NCI-H345 treated with DMSO at 0.1 percent for 48 hours (cell line): ENCODE results near the gene EAF1.
"Not testable (repeated sequence)": the region's sequence is repeated elsewhere in the genome, so short reads cannot be mapped to it uniquely, and the experiment has no call there.

Experiments
- DNase-seq: peaks from one replicate; lab custom pipeline; 2025; ENCODE audit not compliant: unreplicated experiment; lab: John Stamatoyannopoulos, UW

EAF1 gene

DNA sequence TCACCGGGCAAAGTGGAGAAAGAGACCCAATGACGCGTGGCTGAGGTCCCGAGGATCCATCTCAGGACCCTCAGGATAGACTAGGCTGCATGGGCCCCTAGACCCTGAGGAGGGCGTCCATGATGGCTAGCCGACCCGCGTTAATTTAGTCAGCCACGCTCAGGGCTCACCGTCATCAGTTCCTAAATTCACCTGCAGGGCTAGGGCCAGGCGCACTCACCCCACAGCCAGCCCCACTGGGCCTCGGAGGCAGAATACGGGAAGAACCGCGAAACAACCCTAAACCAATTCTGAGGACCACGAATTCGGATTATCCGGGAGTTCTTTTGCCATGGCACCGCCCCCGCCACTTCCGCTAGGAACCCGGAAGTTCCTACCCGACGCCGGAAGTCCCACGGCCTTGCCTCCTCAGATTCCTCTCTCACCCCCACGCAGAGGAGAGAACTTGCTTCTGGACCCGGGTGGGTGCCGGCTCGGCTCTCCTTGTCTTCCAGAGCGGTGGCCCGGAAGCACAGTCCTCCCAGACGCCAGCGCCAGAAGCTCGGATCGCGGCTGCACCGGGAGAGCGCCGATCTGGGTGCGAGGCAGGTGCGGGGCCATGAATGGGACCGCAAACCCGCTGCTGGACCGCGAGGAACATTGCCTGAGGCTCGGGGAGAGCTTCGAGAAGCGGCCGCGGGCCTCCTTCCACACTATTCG lies at the start of gene EAF1, which contains the start of gene METTL6:
Gene EAF1 (plus strand): TSS at position 417 of the 699 bp plus-strand sequence. CDS start 182 bp downstream, at position 599.
Gene METTL6 (minus strand): TSS at position 363 of the 699 bp plus-strand sequence. CDS start 1,033 bp downstream, outside the sequence.
- DNase-seq, result peak; percentile 29

DNA sequence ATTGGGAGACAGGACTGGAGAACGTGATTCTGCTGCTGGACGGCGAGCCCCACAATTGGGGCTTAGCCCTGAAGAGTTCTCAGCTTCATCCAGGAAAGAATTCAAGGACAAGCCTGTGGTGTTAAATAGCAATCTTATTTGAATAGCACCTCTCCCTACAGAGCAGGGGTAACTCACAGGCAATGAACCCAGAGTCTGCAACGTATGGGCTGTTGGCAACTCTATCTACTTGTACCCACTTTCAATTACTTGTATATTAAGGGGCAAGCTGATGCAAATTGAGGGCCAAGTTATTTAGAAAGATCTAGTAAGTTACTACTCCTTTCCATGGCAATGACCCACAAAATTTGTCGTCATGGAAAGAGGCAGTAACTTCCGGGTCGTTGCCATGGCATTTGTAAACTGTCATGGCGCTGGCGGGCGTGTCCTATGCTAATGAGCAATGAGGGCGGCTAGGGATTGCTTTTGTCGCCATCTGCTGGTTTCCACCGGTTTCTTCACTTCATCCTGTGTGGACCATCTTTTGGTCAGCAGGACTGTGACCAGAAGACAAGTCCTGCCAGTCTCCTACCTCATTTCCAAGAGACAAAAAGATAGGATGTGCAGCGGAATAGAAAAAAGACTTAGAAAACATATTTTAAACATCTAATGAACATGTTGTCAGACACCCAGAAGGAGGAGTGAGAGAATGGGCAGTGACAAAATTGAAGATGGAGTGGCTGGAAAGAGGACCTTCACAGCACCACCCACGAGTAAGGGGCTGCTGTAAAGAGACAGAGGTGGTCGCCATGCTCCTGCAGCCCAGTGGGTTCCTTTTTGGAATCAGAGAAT lies 49.2 kb upstream of the EAF1 start:
- DNase-seq, result peak; percentile 71

DNA sequence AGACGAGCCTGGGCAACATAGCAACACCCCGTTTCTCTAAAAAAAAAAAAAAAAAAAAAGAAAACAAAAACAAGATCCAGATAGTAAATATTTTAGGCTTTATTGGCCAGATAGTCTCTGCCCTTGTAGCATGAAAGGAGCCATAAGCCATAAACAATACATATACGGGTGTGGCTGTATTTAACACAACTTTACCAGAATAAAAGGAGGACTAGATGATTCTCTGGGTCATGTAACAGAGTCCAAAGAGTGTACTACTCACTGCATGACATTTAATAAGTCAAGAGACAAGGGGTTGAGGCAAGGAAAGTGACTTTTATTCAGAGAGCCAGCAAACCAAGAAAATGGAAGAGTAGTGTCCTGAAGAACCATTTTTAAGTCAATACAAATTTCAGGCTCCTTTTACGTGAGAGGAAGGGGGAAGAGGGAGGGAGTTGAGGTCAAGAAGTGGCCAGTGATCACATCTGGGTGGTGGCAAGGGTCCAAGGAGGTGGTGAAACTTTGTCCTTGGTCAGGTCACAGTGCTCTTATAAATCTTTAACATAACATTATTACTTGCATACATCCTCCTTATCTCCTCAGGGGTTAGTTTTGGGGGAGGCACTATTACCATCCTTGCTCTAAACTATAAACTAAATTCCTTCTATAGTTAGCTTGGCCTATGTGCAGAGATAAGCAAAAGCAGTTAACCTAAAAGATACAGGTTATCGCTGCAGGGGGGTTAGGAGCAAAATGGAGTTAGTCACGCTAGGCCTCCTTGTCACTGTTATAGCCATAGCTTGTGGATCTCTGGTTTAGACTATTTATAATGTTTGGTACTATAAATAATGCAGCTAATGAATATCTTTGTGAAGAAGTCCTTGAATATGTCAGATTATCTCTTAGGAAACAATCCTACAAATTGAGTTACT lies 46.2 kb upstream of the EAF1 start:
- no peak for DNase-seq

DNA sequence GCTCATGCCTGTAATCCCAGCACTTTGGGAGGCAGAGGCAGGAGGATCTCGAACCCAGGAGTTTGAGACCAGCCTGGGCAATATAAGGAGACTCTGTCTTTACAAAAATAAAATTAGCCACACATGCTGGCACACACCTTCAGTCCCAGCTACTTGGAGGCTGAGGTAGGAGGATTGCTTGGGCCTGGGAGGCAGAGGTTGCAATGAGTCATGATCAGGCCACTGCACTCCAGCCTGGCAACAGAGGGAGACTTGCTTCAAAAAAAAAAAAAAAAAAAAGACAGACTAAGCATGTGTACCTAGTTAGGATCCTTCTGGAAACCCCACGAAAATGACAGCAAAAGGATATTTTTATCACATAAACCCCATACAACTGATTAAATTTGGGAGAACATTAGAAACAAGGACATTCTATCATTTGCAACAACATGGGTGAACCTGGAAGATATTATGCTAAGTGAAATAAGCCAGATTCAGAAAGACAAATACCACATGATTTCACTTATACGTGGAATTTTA lies 44.9 kb upstream of the EAF1 start:
- DNase-seq, result no peak

DNA sequence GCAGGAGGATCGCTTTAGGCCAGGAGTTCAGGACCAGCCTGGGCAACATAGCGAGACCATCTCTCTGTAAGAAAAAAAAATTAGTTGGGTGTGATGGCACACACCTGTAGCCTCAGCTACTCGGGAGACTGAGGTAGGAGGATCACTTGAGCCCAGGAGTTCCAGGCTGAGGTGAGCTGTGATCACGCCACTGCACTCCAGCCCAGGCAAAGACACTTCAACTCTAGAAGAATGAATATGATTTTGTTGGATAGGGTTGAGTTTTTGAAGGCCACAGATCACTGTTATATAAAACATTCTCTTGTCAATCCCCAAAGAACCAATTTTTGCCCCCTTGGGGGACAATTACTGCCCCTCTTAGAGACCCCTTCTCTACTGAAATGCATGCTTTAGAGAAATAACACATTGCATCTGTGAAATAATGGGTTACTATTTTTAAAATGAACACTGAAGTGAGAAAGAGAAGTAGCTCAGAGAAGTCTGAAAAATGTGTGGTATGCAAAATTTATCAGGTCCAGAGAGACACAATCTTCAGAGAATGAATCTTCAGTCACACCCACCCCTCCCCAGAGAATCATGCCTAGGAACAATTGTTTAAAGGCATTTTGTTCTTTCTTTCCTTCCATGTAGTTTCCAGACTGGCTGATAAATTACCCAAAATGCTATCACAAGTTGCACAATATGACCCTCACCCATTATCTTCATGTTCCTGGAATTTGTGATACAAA lies 42.7 kb upstream of the EAF1 start:
- no peak for DNase-seq

DNA sequence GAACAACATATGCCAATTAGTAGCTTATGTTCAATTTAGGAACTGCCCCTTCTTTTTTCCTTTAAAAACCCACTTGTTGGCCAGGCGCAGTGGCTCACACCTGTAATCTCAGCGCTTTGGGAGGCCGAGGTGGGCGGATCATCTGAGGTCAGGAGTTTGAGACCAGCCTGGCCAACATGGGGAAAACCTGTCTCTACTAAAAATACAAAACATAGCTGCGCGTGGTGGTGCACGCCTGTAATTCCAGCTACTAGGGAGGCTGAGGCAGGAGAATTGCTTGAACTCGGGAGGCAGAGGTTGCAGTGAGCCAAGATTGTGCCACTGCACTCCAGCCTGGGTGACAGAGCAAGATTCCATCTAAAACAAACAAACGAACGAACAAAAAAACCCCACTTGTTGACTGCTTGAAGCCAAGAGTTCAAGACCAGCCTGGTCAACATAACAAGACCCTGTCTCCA lies 42.1 kb upstream of the EAF1 start:
- DNase-seq, result not testable (repeated sequence)

DNA sequence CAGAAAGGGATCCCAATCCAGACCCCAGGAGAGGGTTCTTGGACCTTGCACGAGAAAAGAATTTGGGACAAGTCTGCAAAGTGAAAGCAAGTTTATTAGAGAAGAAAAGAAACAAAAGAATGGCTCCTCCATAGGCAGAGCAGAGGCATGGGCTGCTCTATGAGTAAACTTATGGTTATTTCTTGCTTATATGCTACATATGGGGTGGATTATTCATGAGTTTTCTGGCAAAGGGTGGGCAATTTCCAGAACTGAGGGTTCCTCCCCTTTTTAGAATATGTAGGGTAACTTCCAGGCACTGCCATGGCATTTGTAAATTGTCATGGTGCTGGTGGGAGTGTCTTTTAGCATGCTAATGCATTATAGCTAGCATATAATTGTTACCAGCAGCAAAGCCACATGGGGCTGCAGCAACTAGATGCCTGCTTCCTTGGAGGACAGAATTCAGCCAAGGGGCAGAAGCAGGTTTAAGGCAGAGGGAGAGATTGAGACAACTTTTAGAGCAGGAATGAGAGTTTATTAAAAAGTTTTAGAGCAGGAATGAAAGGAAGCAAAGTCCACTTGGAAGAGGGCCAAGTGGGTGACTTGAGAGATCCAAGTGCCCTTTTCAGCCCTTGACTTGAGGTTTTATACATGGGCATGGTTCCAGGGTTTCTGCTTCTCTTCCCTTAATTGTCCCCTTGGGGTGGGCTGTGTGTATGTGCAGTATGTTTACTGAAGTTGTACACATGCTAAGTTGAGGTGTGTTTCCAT lies 41.3 kb upstream of the EAF1 start:
- no peak for DNase-seq

DNA sequence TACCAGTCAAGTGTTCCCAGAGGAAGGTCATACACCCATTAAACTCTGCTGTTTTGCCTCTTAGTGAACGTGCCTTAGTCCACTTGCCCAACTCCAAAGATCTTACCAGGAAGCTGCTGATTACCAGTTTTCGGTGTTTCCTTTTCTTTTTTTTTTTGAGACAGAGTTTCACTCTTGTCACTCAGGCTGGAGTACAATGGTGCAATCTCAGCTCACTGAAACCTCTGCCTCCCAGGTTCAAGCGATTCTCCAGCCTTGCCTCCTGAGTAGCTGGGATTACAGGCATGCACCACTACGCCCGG lies 40.8 kb upstream of the EAF1 start:
- DNase-seq, result not testable (repeated sequence)

DNA sequence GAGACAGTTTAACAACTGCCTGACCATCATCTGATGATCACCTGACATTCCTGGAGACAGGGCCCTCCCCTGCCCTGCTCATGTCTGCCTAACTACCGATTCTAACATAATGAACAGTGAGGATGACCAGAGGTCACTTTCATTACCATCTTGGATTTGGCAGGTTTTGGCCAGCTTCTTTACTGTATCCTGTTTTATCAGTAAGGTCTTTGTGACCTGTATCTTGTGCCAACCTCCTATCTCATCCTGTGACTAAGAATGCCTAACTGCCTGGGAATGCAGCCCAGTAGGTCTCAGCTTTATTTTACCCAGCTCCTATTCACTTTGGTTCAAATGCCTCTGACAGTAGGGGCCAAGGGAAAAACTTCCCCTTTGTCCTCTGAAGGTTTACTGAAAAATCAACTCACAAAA lies 40.2 kb upstream of the EAF1 start:
- DNase-seq, result no peak

DNA sequence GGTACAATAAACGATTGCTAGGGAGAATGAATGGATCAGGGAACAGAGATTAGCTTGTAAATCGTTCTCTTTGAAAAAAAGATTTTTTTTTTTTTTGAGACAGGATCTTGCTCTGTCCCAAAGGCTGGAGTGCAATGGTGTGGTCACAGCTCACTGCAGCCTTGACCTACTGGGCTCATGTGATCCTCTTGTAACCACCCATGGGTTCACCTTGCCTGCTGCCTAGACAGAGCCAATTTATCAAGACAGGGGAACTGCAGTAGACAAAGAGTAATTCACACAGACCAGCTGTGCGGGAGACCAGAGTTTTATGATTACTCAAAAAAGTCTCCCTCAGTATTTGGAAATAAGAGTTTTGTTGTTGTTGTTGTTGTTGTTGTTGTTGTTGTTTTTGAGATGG lies 39.7 kb upstream of the EAF1 start:
- DNase-seq, result no peak

DNA sequence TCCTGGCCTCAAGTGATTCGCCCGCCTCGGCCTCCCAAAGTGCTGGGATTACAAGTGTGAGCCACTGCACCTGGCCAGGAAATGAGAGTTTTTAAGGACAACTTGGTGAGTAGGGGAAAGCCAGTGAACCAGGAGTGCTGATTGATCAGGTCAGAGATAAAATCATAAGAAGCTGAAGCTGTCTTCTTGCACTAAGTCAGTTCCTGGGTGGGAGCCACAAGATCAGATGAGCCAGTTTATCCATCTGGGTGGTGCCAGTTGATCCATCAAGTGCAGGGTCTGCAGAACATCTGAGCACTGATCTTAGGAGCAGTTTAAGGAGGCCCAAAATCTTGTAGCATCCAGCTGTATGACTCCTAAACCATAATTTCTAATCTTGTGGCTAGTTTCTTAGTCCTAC lies 39.1 kb upstream of the EAF1 start:
- not testable (repeated sequence) for DNase-seq

DNA sequence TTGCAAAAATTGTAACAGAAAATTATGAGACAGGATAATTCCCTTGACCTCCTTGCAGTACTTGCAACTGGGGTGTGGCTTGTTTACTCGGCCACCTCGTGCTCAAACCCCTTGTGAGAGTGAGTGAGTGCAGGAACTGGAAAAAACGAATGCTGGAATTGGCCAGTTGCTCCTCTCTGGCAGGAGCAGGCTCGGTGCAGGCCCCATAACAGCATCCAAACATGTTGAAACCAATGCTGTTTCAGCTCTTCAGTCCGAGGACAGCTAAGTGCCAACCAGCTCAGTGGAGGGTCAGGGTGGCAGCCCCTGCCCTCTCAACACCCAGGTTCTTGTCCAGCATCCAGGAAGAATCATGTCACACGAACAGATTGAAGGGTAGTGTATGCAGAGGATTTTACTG lies 36.9 kb upstream of the EAF1 start:
- DNase-seq, result no peak

DNA sequence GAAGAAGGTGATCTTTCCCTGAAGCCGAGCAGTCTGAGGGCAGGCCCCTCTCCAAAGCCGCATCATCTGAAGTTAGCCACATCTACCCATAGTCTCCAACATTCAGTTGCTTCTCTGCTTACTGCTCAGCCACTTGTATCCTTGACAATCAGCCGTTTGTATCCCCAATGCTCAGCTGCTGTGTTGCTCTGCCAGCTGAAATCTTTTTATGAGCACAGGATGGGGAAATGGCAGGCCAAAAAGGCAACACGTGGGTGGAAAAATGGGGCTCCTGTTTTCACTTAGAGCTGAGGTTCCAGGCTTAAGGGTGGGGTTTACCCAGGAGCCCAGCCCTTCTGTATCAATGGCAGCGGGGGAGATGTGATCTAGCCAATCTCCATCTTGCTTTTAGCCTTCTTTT lies 36.4 kb upstream of the EAF1 start:
- DNase-seq, result no peak

DNA sequence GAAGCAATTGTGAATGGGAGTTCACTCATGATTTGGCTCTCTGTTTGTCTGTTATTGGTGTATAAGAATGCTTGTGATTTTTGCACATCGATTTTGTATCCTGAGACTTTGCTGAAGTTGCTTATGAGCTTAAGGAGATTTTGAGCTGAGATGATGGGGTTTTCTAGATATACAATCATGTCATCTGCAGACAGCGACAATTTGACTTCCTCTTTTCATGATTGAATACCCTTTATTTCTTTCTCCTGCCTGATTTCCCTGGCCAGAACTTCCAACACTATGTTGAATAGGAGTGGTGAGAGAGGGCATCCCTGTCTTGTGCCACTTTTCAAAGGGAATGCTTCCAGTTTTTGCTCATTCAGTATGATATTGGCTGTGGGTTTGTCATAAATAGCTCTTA lies 34.1 kb upstream of the EAF1 start:
- not testable (repeated sequence) for DNase-seq

DNA sequence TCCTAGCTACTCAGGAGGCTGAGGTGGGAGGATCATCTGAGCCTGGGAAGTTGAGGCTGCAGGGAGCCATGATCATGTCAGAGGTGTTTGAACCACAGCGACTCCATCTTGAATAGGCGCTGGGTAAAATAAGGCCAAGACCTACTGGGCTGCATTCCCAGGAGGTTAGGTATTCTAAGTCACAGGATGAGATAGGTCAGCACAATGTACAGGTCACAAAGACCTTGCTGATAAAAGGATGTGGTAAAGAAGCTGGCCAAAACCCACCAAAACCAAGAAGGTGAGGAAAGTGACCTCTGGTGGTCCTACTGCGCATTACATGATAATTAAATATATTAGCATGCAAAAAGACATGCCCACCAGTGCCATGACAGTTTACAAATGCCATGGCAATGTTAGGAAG lies 28.7 kb upstream of the EAF1 start:
- DNase-seq, result not testable (repeated sequence)

DNA sequence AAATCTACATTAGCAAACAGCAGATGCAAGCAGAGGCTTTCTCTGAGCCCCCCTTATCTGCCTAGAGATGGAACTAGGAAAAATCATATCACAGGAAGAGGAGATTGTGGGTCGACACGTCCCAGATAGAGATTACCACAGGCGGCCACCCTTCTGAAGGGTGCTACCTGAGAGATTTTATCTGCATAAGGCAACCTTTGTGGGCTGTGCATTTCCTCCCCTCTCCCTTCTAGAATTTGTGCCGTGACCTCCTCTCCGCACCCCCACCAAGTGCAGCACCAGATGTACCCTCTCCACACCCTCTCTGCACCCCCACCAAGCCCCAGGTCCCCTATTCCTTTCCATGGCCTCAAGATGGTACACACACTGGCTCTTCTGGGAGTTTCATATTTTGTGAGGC lies 27.4 kb upstream of the EAF1 start:
- DNase-seq, result no peak

DNA sequence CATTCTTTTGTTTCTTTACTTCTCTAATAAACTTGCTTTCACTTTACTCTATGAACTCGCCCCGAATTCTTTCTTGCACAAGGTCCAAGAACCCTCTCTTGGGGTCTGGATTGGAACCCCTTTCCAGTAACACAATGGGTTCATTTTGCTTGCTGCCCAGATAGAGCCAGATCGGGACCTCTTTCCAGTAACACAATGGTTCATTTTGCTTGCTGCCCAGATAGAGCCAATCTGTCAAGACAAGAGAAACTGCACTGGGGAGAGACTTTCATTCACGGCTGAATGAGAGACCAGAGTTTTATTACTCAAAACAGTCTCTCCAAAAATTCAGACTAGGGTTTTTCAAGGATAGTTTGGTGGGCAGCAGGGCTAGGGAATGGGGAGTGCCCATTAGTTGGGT lies 25.5 kb upstream of the EAF1 start:
- DNase-seq, result no peak

DNA sequence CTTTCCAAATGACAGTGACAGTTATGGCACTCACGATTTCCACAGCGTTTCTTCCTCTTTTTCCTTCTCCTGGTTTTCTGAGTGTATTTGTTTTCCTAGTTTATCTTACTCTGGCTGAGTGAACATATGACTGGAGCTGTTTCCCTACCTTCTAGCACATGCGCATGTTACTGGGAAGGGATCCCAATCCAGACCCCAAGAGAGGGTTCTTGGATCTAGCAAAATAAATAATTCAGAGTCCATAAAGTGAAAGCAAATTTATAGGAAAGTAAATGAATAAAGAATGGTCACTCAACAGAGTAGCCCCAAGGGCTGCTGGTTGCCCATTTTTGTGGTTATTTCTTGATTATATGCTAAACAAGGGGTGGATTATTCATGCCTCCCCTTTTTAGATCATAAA lies 23.9 kb upstream of the EAF1 start:
- DNase-seq, result no peak

DNA sequence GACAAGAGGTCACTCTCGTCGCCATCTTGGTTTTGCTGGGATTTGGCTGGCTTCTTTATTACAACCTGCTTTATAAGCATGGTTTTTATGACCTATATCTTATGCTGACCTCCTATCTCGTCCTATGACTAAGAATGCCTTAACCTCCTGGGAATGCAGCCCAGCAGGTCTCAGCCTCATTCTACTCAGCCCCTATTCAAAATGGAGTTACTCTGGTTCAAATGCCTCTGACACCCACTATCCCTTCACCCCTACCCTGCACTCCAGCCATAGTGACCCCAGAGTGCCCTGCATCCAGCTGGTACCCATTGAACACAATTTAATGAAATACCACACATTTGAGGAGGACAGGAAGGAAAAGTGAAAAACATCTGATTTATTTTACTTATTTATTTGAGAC lies 23.4 kb upstream of the EAF1 start:
- no peak for DNase-seq

DNA sequence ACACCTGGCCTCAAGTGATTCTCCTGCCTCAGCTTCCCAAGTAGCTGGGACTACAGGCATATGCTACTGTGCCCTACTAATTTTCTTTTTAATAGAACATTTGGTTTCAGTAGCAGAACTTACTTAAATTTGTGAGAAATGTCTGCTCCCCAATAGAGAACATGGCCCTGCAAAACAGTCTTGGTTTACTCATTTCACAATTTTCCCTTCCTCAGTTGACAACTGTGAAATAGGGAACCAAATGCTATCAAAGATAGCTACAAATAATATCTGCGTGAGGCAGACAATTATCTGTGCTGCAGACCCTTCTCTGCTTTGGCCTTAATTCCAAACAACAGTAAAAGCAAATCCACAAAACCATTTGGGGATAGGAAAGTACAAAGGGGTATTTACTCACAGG lies 22.6 kb upstream of the EAF1 start:
- no peak for DNase-seq
